ENCODE measurements around the gene TRIM33.
"Not testable (repeated sequence)": the region's sequence is repeated elsewhere in the genome, so short reads cannot be mapped to it uniquely, and the experiment has no call there.

The TRIM33 gene

GRCh38 chr1:114384922-114385321 is 126.1 kb downstream of the TRIM33 start:
- Mint-ChIP-seq H3K4me3 (no peak overlapping the region), H3K36me3 (ENCODE audit: low read depth) (peaks cover 23% of the 10 kb centered on the region), H3K27me3 (ENCODE audit: low read depth) (no peaks in the 10 kb centered on the region), H3K9me3 (peaks cover 53% of the 10 kb centered on the region), H3K27ac (no peak overlapping the region), H3K4me1 (no peaks in the 10 kb centered on the region)
- no peak for TF ChIP-seq CTCF (IDR thresholded peaks at IDR 0.05; ENCODE audit: unreplicated experiment in 3 of 3)

GRCh38 chr1:114379987-114380386 is 131.0 kb downstream of the TRIM33 start:
- Mint-ChIP-seq H3K27me3 (ENCODE audit: low read depth) (no peaks in the 10 kb centered on the region), H3K4me3 (no peak overlapping the region), H3K27ac (no peak overlapping the region), H3K36me3 (ENCODE audit: low read depth) (peaks cover 6% of the 10 kb centered on the region), H3K4me1 (no peaks in the 10 kb centered on the region), H3K9me3 (peaks cover 63% of the 10 kb centered on the region)
- TF ChIP-seq CTCF (IDR thresholded peaks at IDR 0.05; ENCODE audit: unreplicated experiment in 3 of 3), result no peak

- Mint-ChIP-seq H3K4me1 (no peaks in the 10 kb centered on the region), H3K9me3 (peaks cover 59% of the 10 kb centered on the region), H3K4me3 (no peak overlapping the region), H3K36me3 (ENCODE audit: low read depth) (peaks cover 6% of the 10 kb centered on the region), H3K27me3 (ENCODE audit: low read depth) (no peaks in the 10 kb centered on the region), H3K27ac (no peak overlapping the region)
- TF ChIP-seq CTCF (IDR thresholded peaks at IDR 0.05; ENCODE audit: unreplicated experiment in 3 of 3), result no peak
Observed at GRCh38 chr1:114379358-114379757, 131.6 kb downstream of the TRIM33 start.

GRCh38 chr1:114377356-114377755 is 133.6 kb downstream of the TRIM33 start:
- Mint-ChIP-seq H3K9me3 (peaks cover 55% of the 10 kb centered on the region), H3K4me1 (no peaks in the 10 kb centered on the region), H3K27me3 (ENCODE audit: low read depth) (no peaks in the 10 kb centered on the region), H3K36me3 (ENCODE audit: low read depth) (peaks cover 6% of the 10 kb centered on the region), H3K4me3 (no peak overlapping the region), H3K27ac (no peak overlapping the region)
- no peak for TF ChIP-seq CTCF (IDR thresholded peaks at IDR 0.05; ENCODE audit: unreplicated experiment in 3 of 3)

- Mint-ChIP-seq H3K36me3 (ENCODE audit: low read depth) (no peaks in the 10 kb centered on the region), H3K4me1 (no peaks in the 10 kb centered on the region), H3K27ac (peak overlapping the region in 1 of 3 experiments; percentile 45), H3K9me3 (peaks cover 13% of the 10 kb centered on the region), H3K27me3 (ENCODE audit: low read depth) (no peaks in the 10 kb centered on the region), H3K4me3 (no peak overlapping the region)
- no peak for TF ChIP-seq CTCF (IDR thresholded peaks at IDR 0.05; ENCODE audit: unreplicated experiment in 3 of 3)
Observed at GRCh38 chr1:114369930-114370329, 141.1 kb downstream of the TRIM33 start.

DNA sequence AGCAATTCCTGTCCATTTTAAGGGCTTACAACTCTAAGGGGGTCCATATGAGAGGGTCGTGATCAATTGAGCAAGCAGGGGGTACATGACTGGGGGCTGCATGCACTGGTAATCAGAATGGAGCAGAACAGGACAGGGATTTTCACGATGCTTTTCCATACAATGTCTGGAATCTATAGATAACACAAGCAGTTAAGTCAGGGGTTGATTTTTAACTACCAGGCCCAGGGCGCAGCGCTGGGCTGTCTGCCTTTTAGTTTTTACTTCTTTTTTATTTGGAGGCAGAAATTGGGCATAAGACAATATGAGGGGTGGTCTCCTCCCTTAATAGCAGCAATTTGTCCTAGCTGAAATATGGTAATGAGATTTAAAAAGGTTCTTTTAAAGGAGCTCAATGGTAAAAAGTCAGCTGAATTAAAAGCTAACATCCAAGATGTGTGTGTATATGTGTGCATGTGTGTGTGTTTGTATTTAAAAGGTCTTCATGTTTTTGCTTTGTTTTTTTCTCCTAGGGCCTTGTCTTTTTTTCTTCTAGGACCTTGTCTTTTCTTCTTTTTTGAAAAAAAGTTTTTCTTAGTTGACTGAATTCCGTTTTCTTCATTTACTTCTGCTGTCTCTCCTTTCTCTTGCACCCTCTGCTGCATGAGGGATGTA is 141.6 kb downstream of the TRIM33 start:
- not testable (repeated sequence) for H3K36me3 Mint-ChIP-seq (ENCODE audit: low read depth); H3K27me3 Mint-ChIP-seq (ENCODE audit: low read depth); H3K4me3 Mint-ChIP-seq; H3K4me1 Mint-ChIP-seq
- Mint-ChIP-seq H3K27ac (peak overlapping the region in 1 of 3 experiments; percentile 45), H3K9me3 (peaks cover 13% of the 10 kb centered on the region)
